Stimulated activated naive B cell treated with anti-CD40 and anti-IgM and Interleukin-4, amounts not matched to agents 10 μg/mL and 1 μg/mL and 100 μg/mL, for 72 hours (primary cell): ENCODE results near the gene UVSSA.
"Not testable (repeated sequence)": the region's sequence is repeated elsewhere in the genome, so short reads cannot be mapped to it uniquely, and the experiment has no call there.

Experiments used
- ATAC-seq, 2 donors: fragments of 150-1000 bp; cut with Tn5 transposase; replicated peaks; 2 replicates each; pipeline ENCODE4 v1.10.0; 2021; ENCODE audit warnings: moderate library complexity in 1 of 2
- DNase-seq: peaks from one replicate; pipeline ENCODE4 v3.0.0; 2021
- H3K27ac Mint-ChIP-seq: one replicate; pipeline ENCODE4 v1.8.0; 2022; ENCODE audit warnings: mild to moderate bottlenecking, mixed read lengths
- H3K27me3 Mint-ChIP-seq, 2 donors: one replicate each; pipeline ENCODE4 v1.8.0; 2022; ENCODE audit warnings: mixed read lengths in 2 of 2
- H3K36me3 Mint-ChIP-seq, 2 donors: one replicate each; pipeline ENCODE4 v1.8.0; 2022; ENCODE audit warnings: mixed read lengths in 2 of 2, mild to moderate bottlenecking in 1 of 2
- H3K4me1 Mint-ChIP-seq, 2 donors: one replicate each; pipeline ENCODE4 v1.8.0; 2022; ENCODE audit warnings: mixed read lengths in 2 of 2, mild to moderate bottlenecking in 1 of 2
- H3K4me3 Mint-ChIP-seq, 2 donors: one replicate each; pipeline ENCODE4 v1.8.0; 2022; ENCODE audit warnings: mild to moderate bottlenecking in 2 of 2, mixed read lengths in 2 of 2, moderate library complexity in 1 of 2
- H3K9me3 Mint-ChIP-seq, 2 donors: one replicate each; pipeline ENCODE4 v1.8.0; 2022; ENCODE audit warnings: mixed read lengths in 2 of 2, mild to moderate bottlenecking in 1 of 2

The UVSSA gene

GRCh38 chr4:1384675-1385372 lies 37.8 kb downstream of the UVSSA start:
- ATAC-seq (no peak), DNase-seq (no peak)
- Mint-ChIP-seq H3K4me1 (no peaks in the 10 kb centered on the region), H3K27ac (no peak overlapping the region), H3K36me3 (peaks cover 34 to 36% of the 10 kb centered on the region in 2 donors), H3K9me3 (peaks cover 10% of the 10 kb centered on the region in 2 donors), H3K4me3 (no peak overlapping the region), H3K27me3 (no peaks in the 10 kb centered on the region)

DNA sequence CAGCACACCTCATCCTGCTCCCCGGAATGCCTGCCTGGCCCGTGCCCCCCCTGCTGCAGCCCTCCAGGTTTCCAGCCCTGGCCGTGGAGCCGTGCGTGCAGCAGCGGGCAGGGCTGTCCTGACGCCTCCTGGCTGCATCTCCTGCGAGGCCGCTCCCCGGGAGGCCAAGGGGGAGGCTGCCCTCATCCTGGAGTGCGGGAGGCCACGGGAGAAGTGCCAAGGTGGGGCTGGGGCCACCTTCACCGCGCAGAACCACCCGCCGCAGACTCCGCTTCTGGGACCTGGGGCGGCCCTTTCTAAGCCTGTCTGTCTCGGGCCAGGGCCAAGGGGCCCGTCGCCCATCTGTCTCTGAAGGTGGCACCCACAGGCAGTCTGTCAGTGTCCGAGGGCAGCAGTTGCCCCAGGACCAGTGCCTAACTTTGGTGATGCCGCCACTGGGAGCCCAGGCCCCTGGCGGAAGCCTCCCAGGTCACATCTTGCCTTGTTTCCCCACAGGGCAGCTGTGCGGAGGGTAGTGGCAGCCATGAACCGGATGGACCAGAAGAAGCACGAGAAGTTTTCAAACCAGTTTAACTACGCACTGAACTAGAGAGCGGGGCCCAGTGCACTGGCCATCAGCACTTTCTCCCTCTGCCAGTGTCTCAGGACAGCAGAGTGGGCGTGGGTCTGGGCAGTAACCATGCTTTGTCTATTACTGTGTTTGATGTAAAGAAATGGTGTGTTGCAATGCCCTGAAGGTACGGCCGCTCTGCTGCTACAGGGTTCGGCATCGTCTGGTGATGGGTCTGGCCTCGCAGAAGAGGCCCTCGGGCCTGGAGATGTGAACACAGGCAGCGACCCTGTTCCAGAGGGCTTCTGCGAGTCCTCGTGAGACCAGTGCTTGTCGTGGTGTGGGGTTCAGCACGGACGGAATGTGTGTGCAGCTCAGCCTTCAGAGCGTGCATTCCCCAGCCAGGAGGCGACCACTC lies 38.6 kb downstream of the UVSSA start:
- peaks cover 11 to 13% of the 10 kb centered on the region in 2 donors for H3K9me3 Mint-ChIP-seq
- no peaks in the 10 kb centered on the region for H3K4me1 Mint-ChIP-seq
- ATAC-seq (no peak), DNase-seq (no peak)
- peaks cover 34 to 40% of the 10 kb centered on the region in 2 donors for H3K36me3 Mint-ChIP-seq
- no peak overlapping the region for H3K27ac Mint-ChIP-seq
- no peaks in the 10 kb centered on the region for H3K27me3 Mint-ChIP-seq
- H3K4me3 Mint-ChIP-seq: no peak overlapping the region

- not testable (repeated sequence) for H3K4me1 Mint-ChIP-seq, DNase-seq, H3K27me3 Mint-ChIP-seq, ATAC-seq, H3K27ac Mint-ChIP-seq, H3K4me3 Mint-ChIP-seq
- Mint-ChIP-seq H3K36me3 (peaks cover 21 to 41% of the 10 kb centered on the region in 2 donors), H3K9me3 (peaks cover 13% of the 10 kb centered on the region in 2 donors)
These were observed 46.4 kb downstream of the UVSSA start for GRCh38 chr4:1393363-1393762.

GRCh38 chr4:1393866-1394265 lies 46.9 kb downstream of the UVSSA start:
- H3K36me3 Mint-ChIP-seq: peaks cover 16 to 36% of the 10 kb centered on the region in 2 donors
- H3K4me1 Mint-ChIP-seq: no peaks in the 10 kb centered on the region
- DNase-seq (no peak), ATAC-seq (no peak)
- H3K4me3 Mint-ChIP-seq: no peak overlapping the region
- peaks cover 13% of the 10 kb centered on the region in 2 donors for H3K9me3 Mint-ChIP-seq
- peaks cover 0 to 4% of the 10 kb centered on the region in 2 donors for H3K27me3 Mint-ChIP-seq
- H3K27ac Mint-ChIP-seq: no peak overlapping the region

DNA sequence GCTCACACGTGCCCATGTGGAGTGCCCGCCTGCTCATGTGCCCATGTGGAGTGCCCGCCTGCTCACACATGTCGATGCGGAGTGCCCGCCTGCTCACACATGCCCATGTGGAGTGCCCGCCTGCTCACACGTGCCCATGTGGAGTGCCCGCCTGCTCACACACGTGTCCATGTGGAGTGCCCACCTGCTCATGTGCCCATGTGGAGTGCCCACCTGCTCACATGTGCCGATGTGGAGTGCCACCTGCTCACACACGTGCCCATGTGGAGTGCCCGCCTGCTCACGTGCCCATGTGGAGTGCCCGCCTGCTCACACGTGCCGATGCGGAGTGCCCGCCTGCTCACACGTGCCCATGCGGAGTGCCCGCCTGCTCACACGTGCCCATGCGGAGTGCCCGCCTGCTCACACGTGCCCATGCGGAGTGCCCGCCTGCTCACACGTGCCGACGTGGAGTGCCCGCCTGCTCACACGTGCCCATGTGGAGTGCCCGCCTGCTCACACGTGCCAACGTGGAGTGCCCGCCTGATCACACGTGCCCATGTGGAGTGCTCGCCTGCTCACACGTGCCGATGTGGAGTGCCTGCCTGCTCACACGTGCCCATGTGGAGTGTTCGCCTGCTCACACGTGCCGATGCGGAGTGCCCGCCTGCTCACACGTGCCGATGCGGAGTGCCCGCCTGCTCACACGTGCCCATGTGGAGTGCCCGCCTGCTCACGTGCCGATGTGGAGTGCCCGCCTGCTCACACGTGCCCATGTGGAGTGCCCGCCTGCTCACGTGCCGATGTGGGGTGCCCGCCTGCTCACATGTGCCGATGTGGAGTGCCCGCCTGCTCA lies 47.8 kb downstream of the UVSSA start:
- peaks cover 12% of the 10 kb centered on the region in 2 donors for H3K9me3 Mint-ChIP-seq
- not testable (repeated sequence) for H3K4me1 Mint-ChIP-seq, H3K4me3 Mint-ChIP-seq, H3K27ac Mint-ChIP-seq, ATAC-seq, DNase-seq
- peaks cover 0 to 13% of the 10 kb centered on the region in 2 donors for H3K27me3 Mint-ChIP-seq
- peaks cover 12 to 29% of the 10 kb centered on the region in 2 donors for H3K36me3 Mint-ChIP-seq

DNA sequence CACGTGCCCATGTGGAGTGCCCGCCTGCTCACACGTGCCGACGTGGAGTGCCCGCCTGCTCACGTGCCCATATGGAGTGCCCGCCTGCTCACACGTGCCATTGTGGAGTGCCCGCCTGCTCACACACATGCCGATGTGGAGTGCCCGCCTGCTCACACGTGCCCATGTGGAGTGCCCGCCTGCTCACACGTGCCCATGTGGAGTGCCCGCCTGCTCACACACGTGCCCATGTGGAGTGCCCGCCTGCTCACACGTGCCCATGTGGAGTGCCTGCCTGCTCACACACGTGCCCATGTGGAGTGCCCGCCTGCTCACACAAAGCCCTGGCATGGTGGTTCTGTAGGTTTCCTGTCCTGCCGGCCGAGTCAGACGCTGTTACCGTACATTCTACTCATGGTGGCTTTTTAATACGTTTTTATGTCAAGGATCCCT lies 48.4 kb downstream of the UVSSA start:
- H3K27me3 Mint-ChIP-seq: peaks cover 5 to 19% of the 10 kb centered on the region in 2 donors
- not testable (repeated sequence) for DNase-seq, H3K4me3 Mint-ChIP-seq, ATAC-seq, H3K4me1 Mint-ChIP-seq
- peak overlapping the region; percentile 39 for H3K27ac Mint-ChIP-seq
- H3K9me3 Mint-ChIP-seq: peaks cover 9 to 11% of the 10 kb centered on the region in 2 donors
- peaks cover 12 to 24% of the 10 kb centered on the region in 2 donors for H3K36me3 Mint-ChIP-seq

- Mint-ChIP-seq H3K27me3 (peaks cover 12 to 26% of the 10 kb centered on the region in 2 donors), H3K36me3 (peaks cover 12 to 24% of the 10 kb centered on the region in 2 donors), H3K9me3 (peaks cover 9 to 11% of the 10 kb centered on the region in 2 donors), H3K4me1 (no peaks in the 10 kb centered on the region), H3K27ac (no peak overlapping the region), H3K4me3 (no peak overlapping the region)
- DNase-seq (no peak), ATAC-seq (no peak)
These were observed 49.2 kb downstream of the UVSSA start for GRCh38 chr4:1395941-1396805.

GRCh38 chr4:1396806-1397455 lies 49.9 kb downstream of the UVSSA start:
- peaks cover 17 to 33% of the 10 kb centered on the region in 2 donors for H3K27me3 Mint-ChIP-seq
- H3K4me3 Mint-ChIP-seq: no peak overlapping the region
- no peak overlapping the region for H3K27ac Mint-ChIP-seq
- H3K36me3 Mint-ChIP-seq: peaks cover 12 to 24% of the 10 kb centered on the region in 2 donors
- DNase-seq (no peak), ATAC-seq (no peak)
- peaks cover 2 to 4% of the 10 kb centered on the region in 2 donors for H3K4me1 Mint-ChIP-seq
- H3K9me3 Mint-ChIP-seq: peaks cover 9 to 11% of the 10 kb centered on the region in 2 donors

- Mint-ChIP-seq H3K27me3 (peaks cover 28 to 50% of the 10 kb centered on the region in 2 donors), H3K9me3 (peaks cover 9 to 11% of the 10 kb centered on the region in 2 donors), H3K36me3 (peaks cover 12 to 22% of the 10 kb centered on the region in 2 donors), H3K27ac (peak overlapping the region; percentile 20), H3K4me3 (no peak overlapping the region), H3K4me1 (peaks cover 4 to 16% of the 10 kb centered on the region in 2 donors)
- ATAC-seq: no peak
- DNase-seq: no peak
These were observed 51.9 kb downstream of the UVSSA start for GRCh38 chr4:1398681-1399507.

DNA sequence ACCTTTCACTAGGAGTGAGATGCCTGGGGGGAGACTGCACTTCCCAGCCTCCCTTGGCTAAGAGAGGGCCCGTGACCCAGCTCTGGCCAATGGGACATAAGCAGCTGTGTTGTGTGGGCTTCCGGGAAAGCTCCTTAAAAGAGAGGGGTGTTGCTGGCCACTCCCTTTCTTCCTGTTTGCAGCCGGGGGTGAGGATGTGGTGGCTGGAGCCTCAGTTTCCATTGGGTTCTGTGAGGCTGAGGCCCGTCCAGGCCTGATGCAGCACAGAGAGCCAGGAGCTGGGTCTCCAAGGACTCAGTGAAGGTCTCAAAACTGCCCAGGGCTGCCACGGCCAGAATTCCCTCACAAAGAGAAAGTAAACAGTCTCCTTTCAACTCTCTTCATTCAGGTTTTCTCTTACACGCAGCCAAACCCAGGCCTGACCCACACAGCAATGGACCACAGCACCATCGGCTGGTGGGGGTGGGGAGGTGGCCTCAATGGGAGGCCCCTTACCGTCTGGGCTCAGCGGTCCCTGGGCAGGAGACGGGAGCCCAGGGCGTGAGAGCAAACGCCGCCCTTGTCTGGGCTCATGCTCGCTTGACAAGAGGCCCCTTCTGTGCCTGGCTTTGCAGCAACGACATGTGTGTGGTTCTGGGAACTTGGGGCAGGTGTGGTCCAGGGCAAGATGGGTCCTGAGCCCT lies 52.6 kb downstream of the UVSSA start:
- Mint-ChIP-seq H3K27me3 (peaks cover 29 to 53% of the 10 kb centered on the region in 2 donors), H3K9me3 (peaks cover 9 to 11% of the 10 kb centered on the region in 2 donors), H3K36me3 (peaks cover 12 to 15% of the 10 kb centered on the region in 2 donors), H3K4me3 (no peak overlapping the region), H3K27ac (no peak overlapping the region), H3K4me1 (peaks cover 4 to 20% of the 10 kb centered on the region in 2 donors)
- no peak for ATAC-seq
- no peak for DNase-seq

- peaks cover 5 to 27% of the 10 kb centered on the region in 2 donors for H3K4me1 Mint-ChIP-seq
- H3K4me3 Mint-ChIP-seq: no peak overlapping the region
- DNase-seq (no peak), ATAC-seq (no peak)
- H3K27ac Mint-ChIP-seq: no peak overlapping the region
- peaks cover 9 to 11% of the 10 kb centered on the region in 2 donors for H3K9me3 Mint-ChIP-seq
- peaks cover 11 to 14% of the 10 kb centered on the region in 2 donors for H3K36me3 Mint-ChIP-seq
- peaks cover 32 to 56% of the 10 kb centered on the region in 2 donors for H3K27me3 Mint-ChIP-seq
These were observed 53.3 kb downstream of the UVSSA start for GRCh38 chr4:1400191-1400805.
